ENCODE measurements around the gene SERPINB6.
A peak's percentile ranks its signal among the peaks of the same experiment; 100 is the strongest.

Gene SERPINB6

DNA sequence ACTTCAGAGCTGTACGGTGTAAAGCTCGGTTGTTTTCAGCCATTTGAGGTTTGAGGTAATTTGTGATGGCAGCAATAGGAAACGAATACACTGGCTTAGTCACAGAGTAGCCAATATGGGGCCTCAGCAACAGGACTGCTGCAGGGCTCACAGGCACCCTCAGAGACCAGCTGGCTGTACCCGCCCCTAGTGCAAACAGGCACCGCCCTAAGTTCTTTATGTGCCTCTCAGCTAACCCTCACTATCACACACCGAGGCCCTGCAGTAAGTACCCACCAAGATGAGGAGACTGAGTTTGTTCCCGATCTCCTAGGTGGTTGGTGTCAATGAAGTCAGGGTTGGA is 57.1 kb downstream of the SERPINB6 start:
- no peaks in the 10 kb centered on the region for H3K9me3 ChIP-seq (ENCODE audit: control insufficient read depth, insufficient read depth, low read length)
- no peak overlapping the region for H3K4me2 ChIP-seq (ENCODE audit: low read length)
- no peaks in the 10 kb centered on the region for H3K9me2 ChIP-seq (replicated peaks; ENCODE audit: control insufficient read depth, low read length)
- H3K4me3 ChIP-seq (ENCODE audit: low read length): no peak overlapping the region
- no peaks in the 10 kb centered on the region for H3K36me3 ChIP-seq (ENCODE audit: control insufficient read depth, low read length)
- H3F3A ChIP-seq (ENCODE audit: control insufficient read depth, insufficient read depth): peaks cover 8% of the 10 kb centered on the region; the same call in 1 of the 2 replicates
- no peaks in the 10 kb centered on the region for H4K20me1 ChIP-seq (ENCODE audit: control insufficient read depth, insufficient read depth, low read depth, low read length)
- no peak overlapping the region for H3K27ac ChIP-seq (ENCODE audit: low read depth, low read length)
- H3K4me1 ChIP-seq (ENCODE audit: control insufficient read depth, low read length): peaks cover 27% of the 10 kb centered on the region
- no peaks in the 10 kb centered on the region for H3K79me2 ChIP-seq (ENCODE audit: control insufficient read depth, low read length)
- TF ChIP-seq EZH2phosphoT487 (IDR thresholded peaks at IDR 0.05; ENCODE audit: borderline replicate concordance, low read length): no peak
- TF ChIP-seq, protein P1, sequence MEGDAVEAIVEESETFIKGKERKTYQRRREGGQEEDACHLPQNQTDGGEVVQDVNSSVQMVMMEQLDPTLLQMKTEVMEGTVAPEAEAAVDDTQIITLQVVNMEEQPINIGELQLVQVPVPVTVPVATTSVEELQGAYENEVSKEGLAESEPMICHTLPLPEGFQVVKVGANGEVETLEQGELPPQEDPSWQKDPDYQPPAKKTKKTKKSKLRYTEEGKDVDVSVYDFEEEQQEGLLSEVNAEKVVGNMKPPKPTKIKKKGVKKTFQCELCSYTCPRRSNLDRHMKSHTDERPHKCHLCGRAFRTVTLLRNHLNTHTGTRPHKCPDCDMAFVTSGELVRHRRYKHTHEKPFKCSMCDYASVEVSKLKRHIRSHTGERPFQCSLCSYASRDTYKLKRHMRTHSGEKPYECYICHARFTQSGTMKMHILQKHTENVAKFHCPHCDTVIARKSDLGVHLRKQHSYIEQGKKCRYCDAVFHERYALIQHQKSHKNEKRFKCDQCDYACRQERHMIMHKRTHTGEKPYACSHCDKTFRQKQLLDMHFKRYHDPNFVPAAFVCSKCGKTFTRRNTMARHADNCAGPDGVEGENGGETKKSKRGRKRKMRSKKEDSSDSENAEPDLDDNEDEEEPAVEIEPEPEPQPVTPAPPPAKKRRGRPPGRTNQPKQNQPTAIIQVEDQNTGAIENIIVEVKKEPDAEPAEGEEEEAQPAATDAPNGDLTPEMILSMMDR (IDR thresholded peaks at IDR 0.05; ENCODE audit: low read depth, low read length, poor library complexity, severe bottlenecking): no peak
- no peaks in the 10 kb centered on the region for H3K27me3 ChIP-seq (ENCODE audit: control insufficient read depth, low read length)

DNA sequence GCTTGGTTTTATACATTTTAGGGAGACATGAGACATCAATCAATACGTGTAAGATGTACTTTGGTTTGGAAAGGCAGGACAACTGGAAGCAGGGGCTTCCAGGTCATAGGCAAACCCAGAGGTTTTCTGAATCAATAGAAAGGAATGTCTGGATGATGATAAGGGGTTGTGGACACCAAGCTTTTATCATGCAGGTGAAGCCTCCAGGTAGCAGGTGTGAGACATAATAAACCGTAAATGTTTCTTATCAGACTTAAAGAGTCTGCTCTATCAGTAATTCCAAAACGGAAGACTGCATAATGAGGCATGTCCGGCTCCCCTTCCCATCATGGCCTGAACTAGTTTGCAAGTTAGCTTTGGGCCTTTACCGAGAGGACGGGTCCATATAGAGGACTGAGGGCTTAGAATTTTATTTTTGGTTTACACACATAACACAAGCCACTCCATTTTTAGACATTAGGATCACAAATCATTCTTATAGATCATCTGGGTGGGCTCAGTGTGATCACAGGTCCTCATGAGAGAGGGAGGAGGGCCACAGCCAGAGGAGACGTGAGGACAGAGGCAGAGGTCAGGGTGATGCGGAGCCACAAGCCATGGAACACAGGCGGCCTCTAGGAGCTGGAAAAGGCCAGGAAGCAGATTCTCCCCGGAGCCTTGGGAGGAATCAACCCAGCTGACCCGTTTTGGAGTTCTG is 57.6 kb downstream of the SERPINB6 start:
- Histone ChIP-seq H3K9me2 (replicated peaks; ENCODE audit: control insufficient read depth, low read length) (no peaks in the 10 kb centered on the region), H3K27me3 (ENCODE audit: control insufficient read depth, low read length) (no peaks in the 10 kb centered on the region), H3K4me1 (ENCODE audit: control insufficient read depth, low read length) (peaks cover 32% of the 10 kb centered on the region), H3F3A (ENCODE audit: control insufficient read depth, insufficient read depth) (peaks cover 8% of the 10 kb centered on the region; the same call in 1 of the 2 replicates), H3K9me3 (ENCODE audit: control insufficient read depth, insufficient read depth, low read length) (no peaks in the 10 kb centered on the region), H4K20me1 (ENCODE audit: control insufficient read depth, insufficient read depth, low read depth, low read length) (no peaks in the 10 kb centered on the region), H3K27ac (ENCODE audit: low read depth, low read length) (no peak overlapping the region), H3K4me3 (ENCODE audit: low read length) (no peak overlapping the region), H3K4me2 (ENCODE audit: low read length) (no peak overlapping the region), H3K36me3 (ENCODE audit: control insufficient read depth, low read length) (no peaks in the 10 kb centered on the region), H3K79me2 (ENCODE audit: control insufficient read depth, low read length) (no peaks in the 10 kb centered on the region)
- TF ChIP-seq, protein P1 (IDR thresholded peaks at IDR 0.05; ENCODE audit: low read depth, low read length, poor library complexity, severe bottlenecking): no peak
- no peak for TF ChIP-seq EZH2phosphoT487 (IDR thresholded peaks at IDR 0.05; ENCODE audit: borderline replicate concordance, low read length)

DNA sequence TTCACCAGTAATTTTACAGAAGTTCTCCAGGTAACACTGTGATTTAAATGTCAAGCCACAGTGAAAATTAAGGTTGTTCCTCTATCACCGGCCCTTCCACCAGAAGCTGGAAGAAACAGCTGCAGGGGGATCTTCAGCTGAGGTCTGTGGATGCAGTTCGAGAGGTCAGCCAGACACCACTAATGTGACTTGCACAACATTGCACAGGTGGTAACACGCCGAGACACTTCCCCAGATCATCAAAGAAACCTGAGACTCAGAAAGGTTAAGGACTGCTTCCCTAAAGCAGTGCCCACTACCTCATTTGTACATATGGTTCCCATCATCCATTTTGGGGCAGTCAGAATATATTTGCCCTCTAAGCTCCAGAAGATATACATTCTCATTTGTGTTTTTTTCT is 60.2 kb downstream of the SERPINB6 start:
- H3K4me2 ChIP-seq (ENCODE audit: low read length): peak overlapping the region; percentile 68
- peak overlapping the region; percentile 58 for H3K27ac ChIP-seq (ENCODE audit: low read depth, low read length)

More for the DNA sequence above, 60.2 kb downstream of the SERPINB6 start:
- peak overlapping the region; percentile 52 for H3K4me3 ChIP-seq (ENCODE audit: low read length)
- peaks cover 8% of the 10 kb centered on the region for H3F3A ChIP-seq (ENCODE audit: control insufficient read depth, insufficient read depth)
- H3K4me1 ChIP-seq (ENCODE audit: control insufficient read depth, low read length): peaks cover 41% of the 10 kb centered on the region
- no peaks in the 10 kb centered on the region for H3K27me3 ChIP-seq (ENCODE audit: control insufficient read depth, low read length)
- no peaks in the 10 kb centered on the region for H3K9me2 ChIP-seq (replicated peaks; ENCODE audit: control insufficient read depth, low read length)
- no peaks in the 10 kb centered on the region for H3K79me2 ChIP-seq (ENCODE audit: control insufficient read depth, low read length)
- H4K20me1 ChIP-seq (ENCODE audit: control insufficient read depth, insufficient read depth, low read depth, low read length): no peaks in the 10 kb centered on the region
- H3K9me3 ChIP-seq (ENCODE audit: control insufficient read depth, insufficient read depth, low read length): no peaks in the 10 kb centered on the region
- H3K36me3 ChIP-seq (ENCODE audit: control insufficient read depth, low read length): no peaks in the 10 kb centered on the region
- TF ChIP-seq, protein P1 (IDR thresholded peaks at IDR 0.05; ENCODE audit: low read depth, low read length, poor library complexity, severe bottlenecking): no peak
- TF ChIP-seq EZH2phosphoT487 (IDR thresholded peaks at IDR 0.05; ENCODE audit: borderline replicate concordance, low read length): no peak
